Measurements from ENCODE around the gene SNCB. TPM values are rescaled to one million over a fixed set of nuclear protein-coding genes. Genes with fewer than 3 reads are reported as not detected.
A peak's percentile ranks its signal among the peaks of the same experiment; 100 is the strongest.

SNCB gene
- total RNA-seq, 1 experiment from 2014 or later: 2.1 TPM

DNA sequence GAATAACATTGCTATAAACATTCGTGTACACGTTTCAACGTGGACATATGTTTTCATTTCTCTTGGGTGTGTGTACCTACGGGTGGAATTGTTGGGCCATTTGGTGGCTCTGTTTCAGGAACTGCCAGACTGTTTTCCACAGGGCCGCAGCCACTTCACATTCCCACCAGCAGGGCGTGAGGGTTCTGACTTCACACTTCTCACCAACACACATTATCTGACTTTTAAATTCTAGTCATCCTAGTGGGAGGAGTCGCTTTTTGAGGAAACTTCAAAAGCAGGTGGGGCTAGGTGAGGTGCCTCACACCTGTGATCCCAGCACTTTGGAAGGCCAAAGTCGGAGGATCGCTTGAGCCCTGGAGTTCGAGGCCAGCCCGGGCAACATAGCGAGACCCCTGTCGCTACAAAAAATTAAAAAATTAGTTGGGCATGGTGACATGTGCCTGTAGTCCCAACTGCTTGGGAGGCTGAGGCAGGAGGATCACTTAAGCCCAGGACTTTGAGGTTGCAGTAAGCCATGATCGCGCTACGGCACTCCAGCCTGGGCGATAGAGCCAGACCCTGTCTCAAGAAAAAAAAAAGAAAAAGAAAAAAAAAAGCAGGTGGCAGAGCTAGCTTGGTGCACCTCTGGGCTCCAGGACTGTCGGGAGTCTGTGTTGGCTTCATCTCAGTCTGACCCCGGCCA lies 45.5 kb upstream of the SNCB start:
- H3K27ac ChIP-seq (ENCODE audit: low read length): no peak overlapping the region
- TF ChIP-seq, protein P1, sequence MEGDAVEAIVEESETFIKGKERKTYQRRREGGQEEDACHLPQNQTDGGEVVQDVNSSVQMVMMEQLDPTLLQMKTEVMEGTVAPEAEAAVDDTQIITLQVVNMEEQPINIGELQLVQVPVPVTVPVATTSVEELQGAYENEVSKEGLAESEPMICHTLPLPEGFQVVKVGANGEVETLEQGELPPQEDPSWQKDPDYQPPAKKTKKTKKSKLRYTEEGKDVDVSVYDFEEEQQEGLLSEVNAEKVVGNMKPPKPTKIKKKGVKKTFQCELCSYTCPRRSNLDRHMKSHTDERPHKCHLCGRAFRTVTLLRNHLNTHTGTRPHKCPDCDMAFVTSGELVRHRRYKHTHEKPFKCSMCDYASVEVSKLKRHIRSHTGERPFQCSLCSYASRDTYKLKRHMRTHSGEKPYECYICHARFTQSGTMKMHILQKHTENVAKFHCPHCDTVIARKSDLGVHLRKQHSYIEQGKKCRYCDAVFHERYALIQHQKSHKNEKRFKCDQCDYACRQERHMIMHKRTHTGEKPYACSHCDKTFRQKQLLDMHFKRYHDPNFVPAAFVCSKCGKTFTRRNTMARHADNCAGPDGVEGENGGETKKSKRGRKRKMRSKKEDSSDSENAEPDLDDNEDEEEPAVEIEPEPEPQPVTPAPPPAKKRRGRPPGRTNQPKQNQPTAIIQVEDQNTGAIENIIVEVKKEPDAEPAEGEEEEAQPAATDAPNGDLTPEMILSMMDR (conservative IDR thresholded peaks at IDR 0.05; ENCODE audit: low read depth, low read length): peak; percentile 64
- no peak for TF ChIP-seq EZH2phosphoT487 (IDR thresholded peaks at IDR 0.05; ENCODE audit: borderline replicate concordance, low read length)
- no peak for TF ChIP-seq EZH2 (IDR thresholded peaks at IDR 0.05; ENCODE audit: low read length, unreplicated experiment)
- no peaks in the 10 kb centered on the region for H3K27me3 ChIP-seq (ENCODE audit: low read length)
- H3F3A ChIP-seq (ENCODE audit: low read length, unreplicated experiment): no peaks in the 10 kb centered on the region
- no peaks in the 10 kb centered on the region for H3K9me2 ChIP-seq (replicated peaks; ENCODE audit: low read length)
- H3K9me3 ChIP-seq (ENCODE audit: low read length): no peaks in the 10 kb centered on the region
- no peaks in the 10 kb centered on the region for H4K20me1 ChIP-seq (ENCODE audit: low read length)
- peak overlapping the region; percentile 16 for H3K4me2 ChIP-seq (ENCODE audit: low read length)
- peak overlapping the region; percentile 43 for H2AFZ ChIP-seq (ENCODE audit: low read length)
- H3K9ac ChIP-seq (ENCODE audit: low read length): no peak overlapping the region
- intact Hi-C loops (cut with micrococcal nuclease): no loop called here
- no peaks in the 10 kb centered on the region for H3K36me3 ChIP-seq (ENCODE audit: low read depth, low read length)
- ChIA-PET CTCF (interaction anchor here (1.9 kb wide), 1 partner anchor 15 kb away, joined by 4 read pairs; no protein-coding TSS in a partner anchor), POLR2A (ENCODE audit: unreplicated experiment) (no interaction called here)
- peak; percentile 46 for DNase-seq
- BruUV-seq (replicated peaks): no TSS peak
- H3K79me2 ChIP-seq (ENCODE audit: low read length): no peaks in the 10 kb centered on the region
- peaks cover 10% of the 10 kb centered on the region for H3K4me1 ChIP-seq (ENCODE audit: insufficient read depth, low read length)
- no peak overlapping the region for H3K4me3 ChIP-seq (ENCODE audit: low read length)
- ATAC-seq: peak; percentile 61

- H3K9ac ChIP-seq (ENCODE audit: low read length): no peak overlapping the region
- no peak for ATAC-seq
- DNase-seq: no peak
- intact Hi-C loops (cut with micrococcal nuclease): no loop called here
- H3K4me1 ChIP-seq (ENCODE audit: insufficient read depth, low read length): peaks cover 10% of the 10 kb centered on the region
- no peak overlapping the region for H3K4me2 ChIP-seq (ENCODE audit: low read length)
- no peaks in the 10 kb centered on the region for H3K9me2 ChIP-seq (replicated peaks; ENCODE audit: low read length)
- H4K20me1 ChIP-seq (ENCODE audit: low read length): no peaks in the 10 kb centered on the region
- TF ChIP-seq EZH2phosphoT487 (IDR thresholded peaks at IDR 0.05; ENCODE audit: borderline replicate concordance, low read length) (no peak), EZH2 (IDR thresholded peaks at IDR 0.05; ENCODE audit: low read length, unreplicated experiment) (no peak)
- TF ChIP-seq, protein P1 (conservative IDR thresholded peaks at IDR 0.05; ENCODE audit: low read depth, low read length): no peak
- no peaks in the 10 kb centered on the region for H3K36me3 ChIP-seq (ENCODE audit: low read depth, low read length)
- H3K4me3 ChIP-seq (ENCODE audit: low read length): no peak overlapping the region
- H3F3A ChIP-seq (ENCODE audit: low read length, unreplicated experiment): no peaks in the 10 kb centered on the region
- ChIA-PET CTCF (interaction anchor here (1.9 kb wide), 1 partner anchor 14 kb away, joined by 4 read pairs; no protein-coding TSS in a partner anchor), POLR2A (ENCODE audit: unreplicated experiment) (no interaction called here)
- H3K27me3 ChIP-seq (ENCODE audit: low read length): 0 out of 2 replicates have a peak, but pooled peaks cover under 1% of the 10 kb centered on the region
- no peak overlapping the region for H3K27ac ChIP-seq (ENCODE audit: low read length)
- H2AFZ ChIP-seq (ENCODE audit: low read length): no peak overlapping the region
- no peaks in the 10 kb centered on the region for H3K9me3 ChIP-seq (ENCODE audit: low read length)
- no peaks in the 10 kb centered on the region for H3K79me2 ChIP-seq (ENCODE audit: low read length)
- no TSS peak for BruUV-seq (replicated peaks)
Measured at GRCh38 chr5:176674799-176675198, 44.5 kb upstream of the SNCB start.

Measured in PC-3 (cell line).